Hematopoietic multipotent progenitor cell treated with erythropoietin and hydrocortisone succinate and interleukin-3 and kit ligand, for 4 days (in vitro differentiated cells): Measurements from ENCODE around the gene FGFRL1.
A peak's percentile ranks its signal among the peaks of the same experiment; 100 is the strongest.

Experiments
- DNase-seq: peaks from one replicate; pipeline ENCODE4 v3.0.0-alpha.2; 2015

The FGFRL1 gene

GRCh38 chr4:1055721-1056590 is 44.5 kb downstream of the FGFRL1 start:
- peak; percentile 70 for DNase-seq

- DNase-seq: no peak
Observed at GRCh38 chr4:1056671-1057402, 45.4 kb downstream of the FGFRL1 start.

DNA sequence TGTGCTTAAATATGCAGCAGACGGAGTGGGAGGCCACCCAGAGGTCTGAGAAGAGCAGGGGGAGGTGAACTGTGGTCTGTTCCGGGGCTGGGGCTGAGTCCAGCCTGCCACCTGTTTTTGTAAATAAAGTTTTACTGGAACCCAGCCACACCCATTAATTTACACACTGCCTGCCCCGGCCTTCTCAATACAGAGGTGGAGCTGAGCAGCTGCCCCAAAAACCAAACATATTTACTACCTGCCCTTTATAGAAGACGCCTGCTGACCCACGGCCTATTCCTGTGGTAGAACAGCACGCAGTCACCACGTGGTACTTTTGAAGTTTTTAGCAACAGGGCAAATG is 45.9 kb downstream of the FGFRL1 start:
- no peak for DNase-seq

GRCh38 chr4:1058198-1058996 is 47.0 kb downstream of the FGFRL1 start:
- DNase-seq: no peak

DNA sequence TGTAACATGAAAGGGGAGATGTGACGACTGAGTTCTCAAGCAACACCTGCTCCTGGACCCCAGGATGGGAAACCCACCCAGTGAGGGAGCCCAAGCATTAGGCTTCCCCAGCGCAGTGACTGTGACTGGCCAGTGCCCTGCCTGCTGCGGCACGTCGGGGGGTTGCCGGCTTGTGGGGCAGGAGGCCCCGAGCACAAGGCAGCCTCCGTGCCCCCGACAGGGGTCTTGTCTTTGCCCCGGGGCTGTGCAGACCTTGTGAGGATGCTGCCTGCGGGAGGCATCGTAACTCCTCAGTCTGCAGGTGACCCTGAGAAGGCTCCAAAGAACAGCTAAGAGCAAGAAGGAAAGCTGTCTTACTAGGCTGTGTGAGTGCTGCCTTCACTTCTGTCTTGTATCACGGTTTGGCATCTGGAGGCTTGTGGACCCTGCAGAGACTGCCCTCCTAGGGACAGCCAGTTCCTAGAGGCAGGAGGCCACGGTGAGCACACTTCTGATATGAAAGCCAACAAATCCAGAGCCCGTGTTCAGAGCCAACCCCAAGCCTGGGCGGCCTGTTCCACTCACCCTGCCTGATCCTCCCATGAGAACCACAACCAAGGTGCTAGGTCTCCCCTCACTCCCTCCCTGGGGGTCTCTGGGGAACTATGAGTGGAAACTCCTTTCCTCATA is 47.7 kb downstream of the FGFRL1 start:
- DNase-seq: no peak

- DNase-seq: no peak
Observed at GRCh38 chr4:1060121-1060520, 48.7 kb downstream of the FGFRL1 start.

DNA sequence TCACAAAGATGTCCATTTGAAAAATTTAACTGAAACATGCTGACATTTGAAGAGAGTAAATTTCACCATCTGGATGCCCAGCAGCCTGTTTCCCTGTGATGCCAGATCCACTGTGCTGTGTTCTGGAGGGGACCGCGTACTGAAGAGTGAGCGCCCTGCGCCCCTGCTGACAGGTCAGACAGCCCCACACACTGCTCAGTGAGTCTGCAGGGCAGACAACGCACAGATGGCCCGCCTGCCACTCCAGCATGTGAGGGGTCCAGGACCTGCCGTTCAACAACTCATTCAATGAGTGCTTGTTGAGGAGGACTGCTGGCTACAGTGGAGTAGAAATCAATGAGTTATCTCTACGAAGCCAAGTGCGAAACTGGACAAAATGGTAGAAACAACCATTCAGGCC is 49.2 kb downstream of the FGFRL1 start:
- no peak for DNase-seq

- no peak for DNase-seq
Observed at GRCh38 chr4:1061056-1061700, 49.8 kb downstream of the FGFRL1 start.

DNA sequence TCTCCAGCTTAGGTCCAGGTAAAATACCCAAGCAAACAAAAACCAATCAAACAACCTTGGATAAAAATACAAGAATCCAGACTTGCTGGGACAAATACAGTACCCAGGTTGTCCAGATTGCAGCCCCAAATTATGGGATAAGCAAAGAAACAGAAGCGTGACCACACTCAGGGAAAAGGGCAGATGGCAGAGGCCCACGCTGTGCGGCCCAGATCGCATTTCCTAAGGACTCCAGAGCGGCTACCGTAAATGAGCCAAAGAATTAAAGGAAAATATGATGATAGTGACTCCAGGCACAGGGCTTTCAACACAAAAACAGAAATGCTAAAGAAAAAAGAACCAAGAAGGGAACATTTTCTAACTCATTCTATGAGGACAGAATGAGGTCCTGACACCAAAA is 50.3 kb downstream of the FGFRL1 start:
- DNase-seq: no peak

DNA sequence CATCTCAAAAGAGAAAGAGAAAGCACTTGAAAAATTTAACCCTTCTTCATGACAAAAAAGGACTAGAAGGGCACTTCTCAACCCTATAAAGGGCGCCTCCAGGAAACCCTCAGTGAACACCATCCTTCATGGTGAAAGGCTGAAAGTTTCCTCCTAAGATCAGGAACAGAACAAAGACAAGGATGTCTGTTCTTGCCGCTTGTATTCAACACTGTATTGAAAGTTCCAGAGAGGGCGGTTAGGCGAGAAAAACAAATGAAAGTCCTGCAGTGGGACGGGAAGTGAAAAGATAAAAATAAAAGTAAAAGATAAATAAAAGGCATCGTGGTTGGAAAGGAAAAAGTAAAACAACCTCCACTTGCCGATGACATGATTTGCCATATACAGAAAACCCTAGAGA is 51.0 kb downstream of the FGFRL1 start:
- DNase-seq: no peak

DNA sequence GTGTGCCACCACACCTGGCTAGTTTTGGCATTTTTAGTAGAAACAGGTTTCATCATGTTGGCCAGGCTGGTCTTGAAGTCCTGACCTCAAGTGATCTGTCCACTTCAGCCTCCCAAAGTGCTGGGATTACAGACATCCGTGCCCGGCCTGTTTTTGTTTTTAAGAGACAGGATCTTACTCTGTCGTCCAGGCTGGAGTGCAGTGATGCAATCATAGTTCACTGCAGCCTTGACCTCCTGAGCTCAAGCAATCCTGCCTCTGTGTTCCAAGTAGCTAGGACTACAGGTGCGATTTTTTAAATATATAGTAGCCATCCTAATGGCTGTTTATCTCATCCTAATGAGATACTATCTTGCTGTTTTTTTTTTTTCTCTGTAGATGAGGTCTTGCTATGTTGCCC is 54.3 kb downstream of the FGFRL1 start:
- DNase-seq: no peak

DNA sequence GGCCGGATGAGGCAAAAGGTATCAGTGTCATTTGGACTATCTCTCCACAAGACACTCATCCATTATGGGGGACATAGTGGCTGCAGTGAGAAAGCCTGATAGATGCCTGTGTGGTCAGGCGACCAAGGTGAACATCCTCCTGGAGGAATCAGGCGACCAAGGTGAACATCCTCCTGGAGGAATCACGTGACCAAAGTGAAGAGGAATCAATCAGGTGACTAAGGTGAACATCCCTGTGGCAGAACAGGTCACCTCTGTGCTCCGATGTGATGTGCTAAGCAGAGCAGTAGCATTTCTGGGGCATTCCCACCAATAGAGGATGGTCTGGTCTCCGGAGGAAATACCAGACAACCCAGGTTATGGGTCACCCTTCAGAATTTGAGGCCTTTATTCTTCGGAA is 58.0 kb downstream of the FGFRL1 start:
- DNase-seq: no peak

- peak; percentile 82 for DNase-seq
Observed at GRCh38 chr4:1072830-1073446, 61.5 kb downstream of the FGFRL1 start.

- no peak for DNase-seq
Observed at GRCh38 chr4:1074077-1074476, 62.7 kb downstream of the FGFRL1 start.

DNA sequence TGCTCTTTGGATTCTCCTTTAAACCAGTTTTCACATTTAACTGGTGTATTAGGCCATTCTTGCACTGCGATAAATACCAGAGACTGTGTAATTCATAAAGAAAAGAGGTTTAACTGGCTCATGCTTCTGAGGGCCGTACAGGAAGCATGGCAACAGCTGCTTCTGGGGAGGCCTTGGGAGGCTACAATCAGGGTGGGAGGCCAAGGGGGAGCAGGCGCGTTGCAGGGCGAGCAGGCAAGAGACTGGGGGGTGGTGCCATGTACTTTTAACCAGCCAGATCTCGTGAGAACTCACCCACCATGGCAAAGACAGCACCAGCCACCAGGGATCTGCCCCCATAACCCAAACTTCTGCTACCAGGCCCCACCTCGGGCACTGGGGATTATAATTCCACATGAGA is 63.8 kb downstream of the FGFRL1 start:
- DNase-seq: no peak

DNA sequence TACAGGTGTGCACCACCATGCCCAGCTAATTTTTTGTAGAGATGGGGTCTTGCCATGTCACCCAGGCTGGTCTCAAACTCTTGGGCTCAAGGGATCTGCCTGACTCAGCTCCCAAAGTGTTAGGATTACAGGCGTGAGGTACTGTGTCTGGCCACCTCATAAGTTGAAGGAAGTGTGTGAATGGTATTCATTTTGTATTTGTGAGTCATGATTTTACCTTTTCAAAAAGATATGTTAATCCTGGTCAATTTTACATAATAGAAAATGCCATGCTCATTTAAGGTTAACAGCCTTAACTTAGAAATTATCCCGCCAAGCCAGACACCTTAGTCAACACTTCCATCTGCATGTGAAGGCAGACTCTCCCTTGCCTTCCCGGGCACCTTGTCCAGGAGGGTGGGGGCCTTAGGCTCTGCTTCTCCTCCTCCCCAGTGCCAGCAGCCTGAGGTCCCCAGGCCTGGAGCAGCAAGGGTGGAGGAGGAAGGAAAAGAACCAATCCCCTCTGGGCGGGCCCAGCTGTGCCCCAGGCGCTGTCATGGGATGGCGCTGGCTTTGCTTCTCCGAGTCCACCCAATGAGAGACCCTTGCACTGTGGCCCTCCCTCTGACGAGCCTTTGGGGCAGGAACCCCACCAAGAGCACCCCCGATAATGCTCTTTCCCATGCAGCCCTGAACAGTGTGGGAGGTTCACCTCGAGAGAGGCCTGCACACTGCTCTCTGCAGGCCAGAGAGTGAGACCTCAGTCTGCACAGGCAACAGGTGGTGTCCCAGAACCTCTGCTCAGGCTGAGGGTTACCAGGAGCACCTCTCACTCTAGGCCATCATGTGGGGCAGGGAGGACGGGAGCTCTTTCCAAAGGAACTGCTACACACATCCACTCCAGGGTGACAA is 64.6 kb downstream of the FGFRL1 start:
- no peak for DNase-seq
